Measurements from ENCODE around the gene TCF12.

TCF12 gene

DNA sequence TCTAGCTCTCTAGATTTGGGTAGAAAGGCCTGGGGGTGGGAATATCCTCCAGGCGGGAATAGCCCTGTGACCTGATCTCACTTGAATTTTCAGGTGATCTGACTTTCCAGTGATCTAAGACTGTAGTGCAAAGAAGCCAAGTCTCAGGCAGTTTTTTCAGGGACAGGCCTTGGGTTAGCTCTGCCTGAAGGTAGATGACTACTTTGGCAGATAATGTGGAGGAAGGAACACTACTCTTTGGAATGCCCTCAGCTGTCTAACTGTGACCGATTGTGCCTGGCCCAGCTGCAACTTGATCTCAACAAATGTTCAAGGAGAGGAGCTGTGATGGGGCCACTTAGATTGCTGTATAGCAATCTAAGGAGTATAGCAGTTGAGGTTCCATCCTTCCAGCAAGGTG is 193.7 kb downstream of the TCF12 start:
- no peak overlapping the region for H3K27ac ChIP-seq
- H3K9ac ChIP-seq: no peak overlapping the region
- no peaks in the 10 kb centered on the region for H3K79me2 ChIP-seq
- no peaks in the 10 kb centered on the region for H3K36me3 ChIP-seq (ENCODE audit: control insufficient read depth, insufficient read depth, low read length)
- H3K9me3 ChIP-seq (ENCODE audit: control insufficient read depth, low read length): no peaks in the 10 kb centered on the region
- TF ChIP-seq, protein P1, sequence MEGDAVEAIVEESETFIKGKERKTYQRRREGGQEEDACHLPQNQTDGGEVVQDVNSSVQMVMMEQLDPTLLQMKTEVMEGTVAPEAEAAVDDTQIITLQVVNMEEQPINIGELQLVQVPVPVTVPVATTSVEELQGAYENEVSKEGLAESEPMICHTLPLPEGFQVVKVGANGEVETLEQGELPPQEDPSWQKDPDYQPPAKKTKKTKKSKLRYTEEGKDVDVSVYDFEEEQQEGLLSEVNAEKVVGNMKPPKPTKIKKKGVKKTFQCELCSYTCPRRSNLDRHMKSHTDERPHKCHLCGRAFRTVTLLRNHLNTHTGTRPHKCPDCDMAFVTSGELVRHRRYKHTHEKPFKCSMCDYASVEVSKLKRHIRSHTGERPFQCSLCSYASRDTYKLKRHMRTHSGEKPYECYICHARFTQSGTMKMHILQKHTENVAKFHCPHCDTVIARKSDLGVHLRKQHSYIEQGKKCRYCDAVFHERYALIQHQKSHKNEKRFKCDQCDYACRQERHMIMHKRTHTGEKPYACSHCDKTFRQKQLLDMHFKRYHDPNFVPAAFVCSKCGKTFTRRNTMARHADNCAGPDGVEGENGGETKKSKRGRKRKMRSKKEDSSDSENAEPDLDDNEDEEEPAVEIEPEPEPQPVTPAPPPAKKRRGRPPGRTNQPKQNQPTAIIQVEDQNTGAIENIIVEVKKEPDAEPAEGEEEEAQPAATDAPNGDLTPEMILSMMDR (IDR thresholded peaks at IDR 0.05): no peak
- no peak overlapping the region for H3K4me2 ChIP-seq (ENCODE audit: low read length)
- peaks cover 2% of the 10 kb centered on the region for H3K4me1 ChIP-seq
- H3K27me3 ChIP-seq (ENCODE audit: control insufficient read depth, insufficient read depth, low read length): no peaks in the 10 kb centered on the region
- H2AFZ ChIP-seq: no peak overlapping the region
- H3K4me3 ChIP-seq (ENCODE audit: low read depth, low read length): no peak overlapping the region

DNA sequence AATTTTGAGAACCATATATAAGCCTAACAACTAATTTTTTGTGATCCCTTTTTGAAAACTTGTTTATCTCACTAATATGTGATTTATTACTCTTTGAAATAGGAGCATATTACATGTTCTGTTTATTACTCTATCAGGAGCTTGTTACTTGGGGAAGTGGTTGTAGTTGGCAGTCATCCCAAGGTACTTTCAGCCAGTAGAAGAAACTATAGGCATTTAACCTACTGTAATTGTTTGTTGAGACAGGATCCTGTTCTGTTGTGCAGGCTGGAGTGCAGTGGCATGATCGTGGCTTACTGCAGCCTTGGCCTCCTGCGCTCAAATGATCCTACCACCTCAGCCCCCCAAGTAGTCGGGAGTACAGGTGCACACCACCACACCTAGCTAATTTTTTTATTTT is 195.6 kb downstream of the TCF12 start:
- Histone ChIP-seq H3K27me3 (ENCODE audit: control insufficient read depth, insufficient read depth, low read length) (no peaks in the 10 kb centered on the region), H3K9me3 (ENCODE audit: control insufficient read depth, low read length) (no peaks in the 10 kb centered on the region), H3K4me3 (ENCODE audit: low read depth, low read length) (no peak overlapping the region), H3K4me2 (ENCODE audit: low read length) (no peak overlapping the region), H3K36me3 (ENCODE audit: control insufficient read depth, insufficient read depth, low read length) (no peaks in the 10 kb centered on the region), H3K79me2 (no peaks in the 10 kb centered on the region), H2AFZ (no peak overlapping the region), H3K9ac (no peak overlapping the region), H3K4me1 (peaks cover 2% of the 10 kb centered on the region), H3K27ac (no peak overlapping the region)
- TF ChIP-seq, protein P1 (IDR thresholded peaks at IDR 0.05): no peak

DNA sequence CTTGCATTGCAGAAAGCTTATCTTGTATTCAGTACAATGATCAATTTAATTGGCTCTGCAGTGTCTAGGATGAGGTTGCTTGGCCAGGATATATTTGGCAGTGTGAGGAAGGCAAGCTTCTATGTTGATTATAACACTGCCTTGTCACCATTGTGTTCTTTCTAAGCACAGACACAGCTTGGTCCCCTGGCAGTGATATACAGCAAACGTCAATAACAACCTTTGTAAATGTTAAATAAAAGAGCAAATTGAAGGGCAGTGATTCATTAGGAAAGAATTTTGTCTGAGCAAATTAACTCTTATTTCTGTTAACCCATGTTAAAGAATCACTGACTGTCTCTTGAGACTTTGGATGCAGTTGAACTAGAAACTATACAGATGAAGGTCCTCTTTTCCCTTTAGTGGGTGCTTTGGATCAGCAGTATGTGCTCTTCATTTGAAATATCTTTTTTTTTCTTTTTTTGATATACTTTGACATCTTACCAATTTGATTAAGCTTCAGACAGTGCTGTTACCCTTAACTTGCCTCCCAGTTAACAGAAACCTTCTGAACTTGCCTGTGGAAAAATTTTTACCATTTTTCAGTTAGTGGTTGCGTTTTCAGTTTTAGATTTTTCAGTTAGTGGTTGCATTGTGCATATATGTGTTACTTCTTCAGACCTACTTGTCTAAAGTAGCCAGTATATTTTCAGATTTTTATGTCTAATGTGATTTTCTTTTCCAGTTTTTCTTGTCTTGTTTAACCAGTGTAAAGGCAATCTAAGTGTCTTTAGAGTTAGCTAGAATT is 199.8 kb downstream of the TCF12 start:
- Histone ChIP-seq H3K9ac (no peak overlapping the region), H3K4me3 (ENCODE audit: low read depth, low read length) (no peak overlapping the region), H3K27ac (no peak overlapping the region), H3K79me2 (no peaks in the 10 kb centered on the region), H3K4me1 (peaks cover 2% of the 10 kb centered on the region), H3K36me3 (ENCODE audit: control insufficient read depth, insufficient read depth, low read length) (no peaks in the 10 kb centered on the region), H3K9me3 (ENCODE audit: control insufficient read depth, low read length) (no peaks in the 10 kb centered on the region), H3K4me2 (ENCODE audit: low read length) (no peak overlapping the region), H3K27me3 (ENCODE audit: control insufficient read depth, insufficient read depth, low read length) (no peaks in the 10 kb centered on the region), H2AFZ (no peak overlapping the region)
- TF ChIP-seq, protein P1 (IDR thresholded peaks at IDR 0.05): no peak

DNA sequence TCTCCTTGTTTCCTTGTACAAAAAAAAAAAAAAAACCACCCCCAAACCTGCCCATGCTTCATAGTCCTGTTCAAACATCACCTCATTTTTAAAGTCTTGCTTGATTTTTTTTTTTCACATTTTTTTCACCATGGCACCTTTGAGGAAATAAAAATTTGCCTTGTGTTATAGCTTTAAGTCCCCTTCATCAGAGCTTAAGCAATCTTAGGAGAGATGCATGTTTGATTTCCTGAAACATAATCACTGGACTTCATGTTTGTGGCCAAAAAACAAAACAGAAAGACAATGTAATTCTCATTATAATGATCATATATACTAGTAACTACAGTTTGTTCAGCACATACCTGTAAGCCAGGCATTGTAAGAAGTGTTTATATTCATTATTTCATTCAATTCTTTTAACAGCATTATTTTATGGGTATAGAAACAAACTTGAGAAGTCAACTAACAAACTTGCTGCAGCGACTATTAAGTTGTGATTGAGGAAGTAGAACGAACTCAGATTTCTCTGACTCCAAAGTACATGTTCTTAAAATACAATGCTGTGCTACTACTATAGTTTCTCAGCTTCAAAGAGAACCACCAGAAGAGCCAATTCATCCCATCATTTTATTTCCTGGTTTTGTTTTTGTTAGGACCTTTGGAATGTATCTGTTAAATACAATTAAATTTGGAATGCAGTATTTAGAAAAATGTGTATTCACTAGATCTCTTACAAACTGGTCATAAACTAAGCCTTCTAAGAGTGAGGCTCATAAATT is 203.8 kb downstream of the TCF12 start:
- TF ChIP-seq, protein P1 (IDR thresholded peaks at IDR 0.05): no peak
- no peaks in the 10 kb centered on the region for H3K27me3 ChIP-seq (ENCODE audit: control insufficient read depth, insufficient read depth, low read length)
- no peak overlapping the region for H3K4me3 ChIP-seq (ENCODE audit: low read depth, low read length)
- no peak overlapping the region for H3K27ac ChIP-seq
- no peaks in the 10 kb centered on the region for H3K79me2 ChIP-seq
- no peak overlapping the region for H2AFZ ChIP-seq
- no peak overlapping the region for H3K4me2 ChIP-seq (ENCODE audit: low read length)
- no peak overlapping the region for H3K9ac ChIP-seq
- H3K4me1 ChIP-seq: no peaks in the 10 kb centered on the region
- no peaks in the 10 kb centered on the region for H3K9me3 ChIP-seq (ENCODE audit: control insufficient read depth, low read length)
- H3K36me3 ChIP-seq (ENCODE audit: control insufficient read depth, insufficient read depth, low read length): no peaks in the 10 kb centered on the region
